Activated T-cell treated with anti-CD3 and anti-CD28 coated beads for 48 hours (primary cell): ENCODE results near the gene ANKRD23.
"Not testable (repeated sequence)": the region's sequence is repeated elsewhere in the genome, so short reads cannot be mapped to it uniquely, and the experiment has no call there.

Experiments used
- DNase-seq: peaks from one replicate; pipeline ENCODE4 v3.0.0-alpha.2; 2020; ENCODE audit warnings: low read depth

ANKRD23 gene

GRCh38 chr2:96815326-96816126 lies 28.3 kb downstream of the ANKRD23 start:
- DNase-seq = no peak

- no peak for DNase-seq
Observed at GRCh38 chr2:96813656-96814055, 30.2 kb downstream of the ANKRD23 start.

- no peak for DNase-seq
Observed at GRCh38 chr2:96811917-96812316, 31.9 kb downstream of the ANKRD23 start.

- no peak for DNase-seq
Observed at GRCh38 chr2:96810783-96811192, 33.0 kb downstream of the ANKRD23 start.

GRCh38 chr2:96809951-96810782 lies 33.7 kb downstream of the ANKRD23 start:
- DNase-seq = no peak

- no peak for DNase-seq
Observed at GRCh38 chr2:96809216-96809882, 34.5 kb downstream of the ANKRD23 start.

GRCh38 chr2:96808176-96808837 lies 35.5 kb downstream of the ANKRD23 start:
- DNase-seq = no peak

GRCh38 chr2:96807127-96807471 lies 36.7 kb downstream of the ANKRD23 start:
- DNase-seq = no peak

- DNase-seq = no peak
Observed at GRCh38 chr2:96806468-96807126, 37.2 kb downstream of the ANKRD23 start.

- not testable (repeated sequence) for DNase-seq
Observed at GRCh38 chr2:96805946-96806345, 37.9 kb downstream of the ANKRD23 start.

- no peak for DNase-seq
Observed at GRCh38 chr2:96804986-96805385, 38.8 kb downstream of the ANKRD23 start.

GRCh38 chr2:96802721-96803120 lies 41.1 kb downstream of the ANKRD23 start:
- DNase-seq = no peak

- DNase-seq = peak; percentile 28
Observed at GRCh38 chr2:96801786-96802595, 41.8 kb downstream of the ANKRD23 start.

GRCh38 chr2:96801005-96801785 lies 42.6 kb downstream of the ANKRD23 start:
- peak; percentile 70 for DNase-seq

- no peak for DNase-seq
Observed at GRCh38 chr2:96800061-96801004, 43.5 kb downstream of the ANKRD23 start.

- no peak for DNase-seq
Observed at GRCh38 chr2:96799623-96799935, 44.2 kb downstream of the ANKRD23 start.

- DNase-seq = no peak
Observed at GRCh38 chr2:96798733-96799622, 44.8 kb downstream of the ANKRD23 start.

- no peak for DNase-seq
Observed at GRCh38 chr2:96797066-96797625, 46.7 kb downstream of the ANKRD23 start.
